Liver (tissue), 9 donors: Measurements from ENCODE around the gene CDKN1A. TPM values are rescaled to one million over a fixed set of nuclear protein-coding genes. Genes with fewer than 3 reads are reported as not detected.

Experiments
- DNase-seq: peaks from one replicate; pipeline ENCODE4 v3.0.0-alpha.2; 2017; ENCODE audit warnings: low spot score
- H3K27ac ChIP-seq, 2 donors: one replicate each; pipeline ENCODE4 v1.7.0; 2013; ENCODE audit warnings: inconsistent platforms in 2 of 2, low read length in 2 of 2, control low read depth in 1 of 2, low read depth in 1 of 2, mild to moderate bottlenecking in 1 of 2
- H3K27me3 ChIP-seq, 4 donors: one replicate each; pipeline versions ENCODE4 v1.6.1 to v1.7.0; 2013; ENCODE audit warnings: low read length in 3 of 4, inconsistent platforms in 1 of 4, mild to moderate bottlenecking in 1 of 4, moderate library complexity in 1 of 4; ENCODE audit not compliant: control insufficient read depth in 4 of 4, insufficient read depth in 4 of 4
- H3K36me3 ChIP-seq, 4 donors: one replicate each; pipeline versions ENCODE4 v1.6.1 to v1.7.0; 2013; ENCODE audit warnings: low read length in 3 of 4, mild to moderate bottlenecking in 3 of 4, low read depth in 1 of 4, moderate library complexity in 1 of 4; ENCODE audit not compliant: control insufficient read depth in 4 of 4, insufficient read depth in 3 of 4
- H3K4me1 ChIP-seq, 4 donors: one replicate each; pipeline versions ENCODE4 v1.6.1 to v1.7.0; 2013; ENCODE audit warnings: low read length in 3 of 4, mild to moderate bottlenecking in 3 of 4, moderate library complexity in 1 of 4; ENCODE audit not compliant: control insufficient read depth in 4 of 4, insufficient read depth in 4 of 4
- H3K4me3 ChIP-seq, 3 donors: one replicate each; pipeline versions ENCODE4 v1.6.1 to v1.7.0; 2013; ENCODE audit warnings: low read length in 3 of 3, control low read depth in 1 of 3, low read depth in 1 of 3, mild to moderate bottlenecking in 1 of 3
- H3K9ac ChIP-seq, 2 donors: one replicate each; pipeline ENCODE4 v1.7.0; 2013; ENCODE audit warnings: low read length in 2 of 2, mild to moderate bottlenecking in 2 of 2, moderate library complexity in 2 of 2, control low read depth in 1 of 2, low read depth in 1 of 2
- H3K9me3 ChIP-seq, 4 donors: one replicate each; pipeline versions ENCODE4 v1.6.1 to v1.7.0; 2013; ENCODE audit warnings: low read length in 3 of 4; ENCODE audit not compliant: control insufficient read depth in 4 of 4
- EGR1 ChIP-seq, 2 donors: IDR thresholded peaks; 2 replicates each; pipeline ENCODE4 v1.6.1; 2016 to 2018; ENCODE audit warnings: antibody characterized with exemption in 2 of 2, low read depth in 2 of 2
- FOXA1 ChIP-seq: IDR thresholded peaks from 2 replicates; pipeline ENCODE4 v1.6.1; 2016; ENCODE audit warnings: antibody characterized with exemption
- FOXA2 ChIP-seq: IDR thresholded peaks from 2 replicates; pipeline ENCODE4 v1.6.1; 2016; ENCODE audit warnings: antibody characterized with exemption
- GABPA ChIP-seq, 2 donors: IDR thresholded peaks in 1 of 2; conservative IDR thresholded peaks in 1 of 2; 2 replicates each; pipeline ENCODE4 v1.6.1; 2016; ENCODE audit warnings: antibody characterized with exemption in 2 of 2, mild to moderate bottlenecking in 1 of 2, moderate library complexity in 1 of 2
- HNF4A ChIP-seq, 2 donors: conservative IDR thresholded peaks; 2 replicates each; pipeline ENCODE4 v1.6.1; 2016; ENCODE audit warnings: antibody characterized with exemption in 2 of 2, mild to moderate bottlenecking in 2 of 2
- HNF4G ChIP-seq: IDR thresholded peaks from 2 replicates; pipeline ENCODE4 v1.6.1; 2016; ENCODE audit warnings: antibody characterized with exemption
- JUND ChIP-seq, 2 donors: IDR thresholded peaks; 2 replicates each; pipeline ENCODE4 v1.6.1; 2016; ENCODE audit warnings: antibody characterized with exemption in 2 of 2
- MAX ChIP-seq: IDR thresholded peaks from 2 replicates; pipeline ENCODE4 v1.6.1; 2016; ENCODE audit warnings: antibody characterized with exemption
- NR2F2 ChIP-seq: IDR thresholded peaks from 2 replicates; pipeline ENCODE4 v1.6.1; 2016; ENCODE audit warnings: antibody characterized with exemption
- RAD21 ChIP-seq, 2 donors: IDR thresholded peaks; 2 replicates each; pipeline ENCODE4 v1.6.1; 2016; ENCODE audit warnings: antibody characterized with exemption in 2 of 2, mild to moderate bottlenecking in 2 of 2
- REST ChIP-seq: IDR thresholded peaks from 2 replicates; pipeline ENCODE4 v1.6.1; 2016; ENCODE audit warnings: antibody characterized with exemption, mild to moderate bottlenecking
- SP1 ChIP-seq: IDR thresholded peaks from 2 replicates; pipeline ENCODE4 v1.6.1; 2018; ENCODE audit warnings: antibody characterized with exemption, mild to moderate bottlenecking
- YY1 ChIP-seq: IDR thresholded peaks from 2 replicates; pipeline ENCODE4 v1.6.1; 2016; ENCODE audit warnings: antibody characterized with exemption, mild to moderate bottlenecking
- ZBTB33 ChIP-seq: IDR thresholded peaks from 2 replicates; pipeline ENCODE4 v1.6.1; 2016; ENCODE audit warnings: antibody characterized with exemption
- WGBS: extraction: QIAGEN DNeasy Blood & Tissue Kit; methylation state at CpG from one replicate; pipeline ENCODE4 v1.1.7; 2013; 5-methylcytosine and 5-hydroxymethylcytosine counted together
- polyA plus RNA-seq, 2 donors: library from polyadenylated mRNA; stranded (reverse) in 1 of 2; unstranded in 1 of 2; fragments of 200-250 nt in 1 of 2; fragments of >200 nt in 1 of 2; fragmentation: Nextera tagmentation in 1 of 2; extraction: Ambion mirVana in 1 of 2; gene quantifications; one replicate each; pipeline versions ENCODE4 v1.2.1 to v1.2.3, GENCODE V29; 2013 to 2015
- total RNA-seq, 2 donors: library from RNA; depleted of rRNA; stranded (reverse); fragments of >200 nt; gene quantifications; one replicate each; pipeline ENCODE4 v1.2.3, GENCODE V29; 2014
- TF ChIP-seq, protein P1 (sequence below): IDR thresholded peaks from 2 replicates; pipeline ENCODE4 v1.6.1; 2016; ENCODE audit warnings: antibody characterized with exemption
- TF ChIP-seq, protein P2 (sequence below): fragments of 150-350 bp; IDR thresholded peaks from 2 replicates; pipeline ENCODE4 v1.5.1; 2017; ENCODE audit warnings: improper control_type of control experiment, low read depth, low read length; ENCODE audit not compliant: missing input control
- donor health status: healthy.
- donor health status: healthy.
- donor health status: healthy.
- donor health status: healthy.
- donor health status: healthy.

Gene CDKN1A
- total and polyA plus RNA-seq, 4 donors = 3.2 to 41.7 (median 20.5) TPM

DNA sequence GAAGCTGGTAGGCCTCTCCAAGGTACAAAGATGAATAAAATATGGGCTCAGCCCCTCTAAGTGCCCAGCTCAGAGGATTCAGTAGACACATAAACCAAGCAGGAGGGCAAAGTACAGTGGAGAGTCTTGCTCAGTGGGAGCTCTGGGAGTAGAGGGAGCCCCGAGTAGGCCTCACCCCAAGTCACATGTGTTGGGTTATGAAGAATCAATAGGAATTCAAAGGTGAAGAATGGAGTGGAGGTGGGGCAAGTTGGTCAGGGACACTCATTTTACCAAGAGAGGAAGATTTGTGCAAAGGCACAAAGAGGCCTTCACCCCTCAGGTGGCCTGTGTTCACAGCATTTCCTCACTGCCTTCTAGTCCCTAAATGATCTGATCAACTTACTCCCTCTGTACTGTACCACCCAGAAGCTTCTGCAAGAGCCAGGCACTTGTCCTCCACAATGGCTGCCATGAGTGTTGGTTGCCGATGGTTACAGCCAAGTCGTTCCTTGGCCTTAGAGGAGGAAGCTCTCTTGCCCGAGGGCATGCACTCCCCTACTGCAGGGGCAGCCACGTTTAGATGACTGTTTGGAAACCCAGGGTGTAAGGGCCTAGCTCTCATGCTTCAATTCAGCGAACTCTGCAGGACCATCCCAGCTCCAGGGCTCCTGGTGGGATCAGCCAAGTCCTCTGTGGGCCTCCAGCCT lies 6.7 kb upstream of the CDKN1A start (continued):
- TF ChIP-seq GABPA (IDR thresholded peaks at IDR 0.05 in 1 of 2, conservative IDR thresholded peaks at IDR 0.05 in 1 of 2) = no peak
- no peak for TF ChIP-seq RAD21 (IDR thresholded peaks at IDR 0.05)
- no peak for TF ChIP-seq EGR1 (IDR thresholded peaks at IDR 0.05; ENCODE audit: low read depth in 2 of 2)
- no peak for TF ChIP-seq SP1
- no peak for TF ChIP-seq HNF4G
- TF ChIP-seq, protein P1, sequence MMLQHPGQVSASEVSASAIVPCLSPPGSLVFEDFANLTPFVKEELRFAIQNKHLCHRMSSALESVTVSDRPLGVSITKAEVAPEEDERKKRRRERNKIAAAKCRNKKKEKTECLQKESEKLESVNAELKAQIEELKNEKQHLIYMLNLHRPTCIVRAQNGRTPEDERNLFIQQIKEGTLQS = no peak
- no peak for TF ChIP-seq YY1
- TF ChIP-seq NR2F2 = no peak

DNA sequence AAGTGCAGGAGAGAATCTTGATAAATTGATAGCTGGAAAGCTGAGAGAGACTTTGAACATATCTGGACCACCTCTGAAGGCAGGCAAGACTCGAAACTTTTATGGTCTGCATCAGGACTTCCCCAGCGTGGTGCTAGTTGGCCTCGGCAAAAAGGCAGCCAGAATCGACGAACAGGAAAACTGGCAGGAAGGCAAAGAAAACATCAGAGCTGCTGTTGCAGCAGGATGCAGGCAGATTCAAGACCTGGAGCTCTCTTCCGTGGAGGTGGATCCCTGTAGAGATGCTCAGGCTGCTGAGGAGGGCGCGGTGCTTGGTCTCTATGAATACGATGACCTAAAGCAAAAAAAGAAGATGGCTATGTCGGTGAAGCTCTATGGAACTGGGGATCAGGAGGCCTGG lies 4.6 kb upstream of the CDKN1A start:
- DNase-seq = no peak
- Histone ChIP-seq H3K9me3 (no peaks in the 10 kb centered on the region), H3K9ac (no peak overlapping the region), H3K27me3 (no peaks in the 10 kb centered on the region), H3K4me3 (no peak overlapping the region), H3K4me1 (peaks cover 3 to 21% (median 12%) of the 10 kb centered on the region in 4 donors), H3K36me3 (no peaks in the 10 kb centered on the region), H3K27ac (no peak overlapping the region)
- TF ChIP-seq FOXA1 (no peak), SP1 (no peak), FOXA2 (no peak), HNF4A (conservative IDR thresholded peaks at IDR 0.05) (no peak), NR2F2 (no peak), REST (no peak), JUND (IDR thresholded peaks at IDR 0.05) (no peak), MAX (no peak), ZBTB33 (no peak), RAD21 (IDR thresholded peaks at IDR 0.05) (no peak)
- TF ChIP-seq, protein P2, sequence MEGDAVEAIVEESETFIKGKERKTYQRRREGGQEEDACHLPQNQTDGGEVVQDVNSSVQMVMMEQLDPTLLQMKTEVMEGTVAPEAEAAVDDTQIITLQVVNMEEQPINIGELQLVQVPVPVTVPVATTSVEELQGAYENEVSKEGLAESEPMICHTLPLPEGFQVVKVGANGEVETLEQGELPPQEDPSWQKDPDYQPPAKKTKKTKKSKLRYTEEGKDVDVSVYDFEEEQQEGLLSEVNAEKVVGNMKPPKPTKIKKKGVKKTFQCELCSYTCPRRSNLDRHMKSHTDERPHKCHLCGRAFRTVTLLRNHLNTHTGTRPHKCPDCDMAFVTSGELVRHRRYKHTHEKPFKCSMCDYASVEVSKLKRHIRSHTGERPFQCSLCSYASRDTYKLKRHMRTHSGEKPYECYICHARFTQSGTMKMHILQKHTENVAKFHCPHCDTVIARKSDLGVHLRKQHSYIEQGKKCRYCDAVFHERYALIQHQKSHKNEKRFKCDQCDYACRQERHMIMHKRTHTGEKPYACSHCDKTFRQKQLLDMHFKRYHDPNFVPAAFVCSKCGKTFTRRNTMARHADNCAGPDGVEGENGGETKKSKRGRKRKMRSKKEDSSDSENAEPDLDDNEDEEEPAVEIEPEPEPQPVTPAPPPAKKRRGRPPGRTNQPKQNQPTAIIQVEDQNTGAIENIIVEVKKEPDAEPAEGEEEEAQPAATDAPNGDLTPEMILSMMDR = no peak
- TF ChIP-seq, protein P1 = no peak
- WGBS = 67% methylated on average over 10 of the region's 10 CpGs
